GM12892 (cell line): ENCODE data around the gene DENND4C.

Experiments used
- DNase-seq: peaks from one replicate; pipeline ENCODE4 v3.0.0; 2011; ENCODE audit not compliant: insufficient read length
- FAIRE-seq: peaks from 2 replicates; lab custom pipeline; 2011; peaks lifted over from hg19 to GRCh38; lab: Jason Lieb, UNC
- POLR2A ChIP-seq: IDR thresholded peaks from 2 replicates; pipeline ENCODE4 v1.6.1; 2011; ENCODE audit warnings: low read depth, low read length, control low read depth
- POLR2AphosphoS5 ChIP-seq: IDR thresholded peaks from 2 replicates; pipeline ENCODE4 v1.6.1; 2011; ENCODE audit warnings: low read depth, low read length, control low read depth
- TAF1 ChIP-seq: IDR thresholded peaks from 2 replicates; pipeline ENCODE4 v1.6.1; 2011; ENCODE audit warnings: low read depth, mild to moderate bottlenecking, control low read depth, low read length, borderline replicate concordance

DENND4C gene

DNA sequence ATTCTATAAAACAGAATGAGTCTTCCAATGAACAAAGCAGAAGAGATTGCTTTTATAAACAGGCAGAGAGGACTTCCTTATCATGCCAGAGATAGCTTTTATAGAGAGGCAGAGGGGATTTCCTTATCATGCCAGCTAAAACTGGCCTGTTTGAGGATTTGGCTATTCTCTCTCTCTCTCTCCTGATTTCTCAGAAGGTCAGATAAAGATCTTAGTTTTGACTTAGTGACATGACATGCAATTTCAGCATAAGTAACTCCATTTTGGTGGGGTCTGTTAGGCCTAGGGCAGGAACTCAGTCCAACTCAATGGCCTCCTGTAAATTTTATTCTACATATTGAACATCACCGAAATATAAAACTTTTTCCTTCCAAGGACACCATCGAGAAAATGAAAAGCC, 31.5 kb upstream of the DENND4C start:
- TF ChIP-seq TAF1 (no peak), POLR2AphosphoS5 (no peak), POLR2A (no peak)
- FAIRE-seq (no peak), DNase-seq (no peak)

DNA sequence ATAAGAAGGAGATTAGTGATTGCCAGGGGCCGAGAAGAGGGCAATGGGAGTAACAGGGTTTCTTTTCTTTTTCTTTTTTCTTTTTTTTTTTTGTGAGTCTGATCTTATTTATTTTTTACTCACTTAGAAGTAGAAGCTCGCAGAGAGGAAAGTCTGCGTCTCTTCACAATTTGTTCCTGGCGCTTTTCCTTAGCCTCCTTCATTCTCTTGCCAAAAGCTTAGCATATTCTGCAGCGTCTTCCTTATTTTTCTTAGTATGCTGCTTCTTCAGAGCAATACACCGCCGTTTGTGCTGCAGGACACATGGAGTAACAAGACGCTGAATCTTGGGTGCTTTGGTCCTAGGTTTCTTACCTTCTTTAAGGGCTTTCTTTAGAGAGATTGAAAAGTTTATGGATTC, 30.3 kb upstream of the DENND4C start:
- FAIRE-seq (no peak), DNase-seq (no peak)
- TF ChIP-seq POLR2AphosphoS5 (no peak), POLR2A (no peak), TAF1 (no peak)

DNA sequence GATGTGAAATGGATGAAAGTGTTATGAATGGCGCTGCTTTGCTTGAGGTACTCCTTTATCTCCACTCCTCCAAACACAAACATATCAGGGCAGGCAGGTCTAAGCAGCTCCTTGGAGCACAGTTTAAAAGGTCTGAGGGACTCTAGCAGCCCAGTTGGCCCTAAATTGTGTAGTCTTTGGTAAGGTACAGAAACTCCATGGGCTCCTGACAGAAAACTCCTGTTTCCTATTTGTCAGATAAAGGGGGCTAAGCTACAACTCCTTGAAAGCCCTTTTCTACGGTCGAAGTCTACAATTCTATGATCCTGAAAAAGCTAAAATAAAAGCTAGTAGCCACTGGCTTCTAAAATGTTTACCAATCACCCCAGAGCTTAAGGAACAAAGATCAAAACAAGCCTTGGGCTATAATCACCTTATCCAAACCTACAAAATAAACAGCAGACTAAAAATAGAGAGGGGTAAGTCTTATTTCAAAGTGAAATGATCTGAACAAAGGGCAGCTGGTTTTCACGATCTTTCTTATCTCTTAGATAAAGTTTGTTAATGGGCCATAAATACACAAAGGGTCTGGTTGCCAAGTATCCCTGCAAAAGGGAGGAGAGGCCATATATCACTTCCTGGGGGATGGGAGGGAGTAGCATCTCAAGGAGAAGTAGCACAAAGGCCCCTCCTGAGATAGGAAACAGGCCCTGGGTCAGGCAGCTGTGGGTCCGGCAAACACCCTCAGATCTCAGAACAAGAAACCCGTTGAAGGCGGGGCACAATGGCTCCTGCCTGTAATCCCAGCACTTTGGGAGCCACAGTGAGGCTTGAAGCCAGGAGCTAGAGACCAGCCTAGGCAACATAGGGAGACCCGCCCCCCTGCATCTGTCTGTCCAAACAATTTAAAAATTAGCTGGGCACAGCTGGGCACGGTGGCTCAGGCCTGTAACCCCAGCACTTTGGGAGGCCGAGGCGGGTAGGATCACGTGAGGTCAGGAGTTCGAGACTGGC, 28.3 kb upstream of the DENND4C start:
- no peak for TF ChIP-seq TAF1
- no peak for TF ChIP-seq POLR2A
- TF ChIP-seq POLR2AphosphoS5, result no peak
- FAIRE-seq (no peak), DNase-seq (no peak)

DNA sequence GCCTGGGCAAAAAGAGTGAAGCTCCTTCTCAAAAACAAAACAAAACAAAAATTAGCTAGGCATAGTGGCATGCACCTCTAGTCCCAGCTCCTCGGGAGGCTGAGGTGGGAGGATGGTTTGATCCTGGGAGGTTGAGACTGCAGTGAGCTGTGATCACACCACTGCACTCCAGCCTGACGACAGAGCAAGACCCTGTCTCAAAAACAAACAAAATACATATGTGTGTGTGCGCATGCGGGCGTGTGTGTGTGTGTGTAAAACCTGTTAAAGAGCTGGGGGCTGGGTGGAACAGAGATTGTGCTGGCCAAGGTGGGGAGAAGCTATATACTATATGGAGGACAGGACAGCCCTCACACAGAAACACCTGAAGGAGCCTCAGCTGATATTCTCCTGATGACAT, 27.4 kb upstream of the DENND4C start:
- FAIRE-seq (no peak), DNase-seq (no peak)

DNA sequence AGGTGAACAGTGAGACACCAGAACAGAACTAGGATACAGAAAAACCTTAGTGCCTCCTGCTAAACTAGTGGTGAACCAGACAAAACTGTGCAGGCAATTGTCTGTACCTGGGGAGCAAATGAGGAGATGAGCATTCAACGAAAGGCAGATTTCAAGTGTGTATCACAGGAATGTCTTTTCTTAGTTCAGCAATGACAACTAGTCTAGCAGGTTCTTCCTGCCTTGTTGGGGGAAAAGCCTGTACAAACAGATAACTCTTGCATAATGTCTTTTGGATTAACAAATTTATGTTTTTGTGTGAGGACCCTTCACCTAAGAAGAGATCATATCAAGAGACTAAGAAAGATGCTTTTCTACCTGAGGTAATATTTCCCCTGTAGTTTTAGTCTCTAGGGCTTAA, 21.8 kb upstream of the DENND4C start:
- DNase-seq (no peak), FAIRE-seq (no peak)
- TF ChIP-seq TAF1 (no peak), POLR2AphosphoS5 (no peak), POLR2A (no peak)

More for the DNA sequence above, 27.4 kb upstream of the DENND4C start:
- TF ChIP-seq POLR2A (no peak), POLR2AphosphoS5 (no peak), TAF1 (no peak)

DNA sequence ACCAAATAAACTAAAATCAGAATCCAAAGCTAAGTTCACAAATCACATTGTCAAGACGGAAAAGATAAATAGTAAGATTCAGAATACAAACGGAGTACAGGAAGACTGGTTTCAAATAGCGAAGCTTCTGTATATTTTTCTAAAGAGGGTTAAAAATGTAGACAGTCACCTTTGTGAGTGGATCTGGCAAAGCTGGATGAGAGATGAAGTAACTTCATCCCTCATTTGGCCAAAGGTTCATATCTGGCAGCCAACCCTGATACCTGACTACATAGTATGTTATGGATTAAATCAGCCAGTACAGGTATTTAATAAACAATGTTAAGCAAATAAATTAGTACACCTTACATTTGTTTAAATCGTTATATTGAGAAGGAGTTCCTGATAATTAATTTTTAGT, 21.3 kb upstream of the DENND4C start:
- DNase-seq (no peak), FAIRE-seq (no peak)

DNA sequence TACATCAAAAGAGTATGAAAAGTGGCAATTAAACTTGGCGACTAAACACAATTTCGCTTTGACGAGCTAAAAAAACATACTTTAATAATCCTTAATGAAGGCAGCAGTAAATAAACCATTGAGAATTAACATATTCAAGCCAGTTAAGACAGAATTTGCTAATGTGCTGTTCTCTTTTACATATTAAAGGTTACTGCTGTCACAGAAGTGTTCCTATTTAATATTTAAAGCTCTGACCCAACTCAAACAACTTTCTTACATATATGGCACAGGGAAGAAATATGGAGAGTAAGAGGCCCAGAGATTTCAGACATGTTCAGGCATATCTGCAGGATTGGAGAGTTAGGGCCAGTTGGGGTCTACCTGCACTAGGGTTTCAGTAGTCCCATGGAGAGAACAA, 16.7 kb upstream of the DENND4C start:
- DNase-seq (no peak), FAIRE-seq (no peak)
- no peak for TF ChIP-seq POLR2AphosphoS5
- no peak for TF ChIP-seq POLR2A
- no peak for TF ChIP-seq TAF1

More for the DNA sequence above, 21.3 kb upstream of the DENND4C start:
- TF ChIP-seq POLR2AphosphoS5 (no peak), TAF1 (no peak), POLR2A (no peak)

DNA sequence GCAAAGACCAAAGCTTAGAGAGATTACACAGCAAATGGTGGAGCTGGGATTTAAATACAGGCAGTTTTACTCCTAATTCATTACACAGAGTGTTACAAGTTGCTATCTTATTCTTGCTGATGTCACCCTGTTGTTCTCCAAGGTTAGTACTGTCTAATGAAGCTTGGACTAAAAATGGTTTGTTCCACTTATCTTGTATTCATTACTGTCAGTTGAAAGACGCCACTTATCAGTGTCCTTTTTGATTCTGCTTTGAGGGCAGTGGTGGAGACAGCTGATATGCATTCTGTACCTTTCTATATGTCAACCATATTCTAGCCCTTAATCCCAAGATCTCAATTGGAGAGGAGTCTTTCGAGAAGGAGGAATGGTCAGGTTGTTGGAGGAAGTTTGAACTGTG, 14.0 kb upstream of the DENND4C start:
- no peak for TF ChIP-seq TAF1
- no peak for TF ChIP-seq POLR2AphosphoS5
- no peak for TF ChIP-seq POLR2A
- DNase-seq (no peak), FAIRE-seq (no peak)

DNA sequence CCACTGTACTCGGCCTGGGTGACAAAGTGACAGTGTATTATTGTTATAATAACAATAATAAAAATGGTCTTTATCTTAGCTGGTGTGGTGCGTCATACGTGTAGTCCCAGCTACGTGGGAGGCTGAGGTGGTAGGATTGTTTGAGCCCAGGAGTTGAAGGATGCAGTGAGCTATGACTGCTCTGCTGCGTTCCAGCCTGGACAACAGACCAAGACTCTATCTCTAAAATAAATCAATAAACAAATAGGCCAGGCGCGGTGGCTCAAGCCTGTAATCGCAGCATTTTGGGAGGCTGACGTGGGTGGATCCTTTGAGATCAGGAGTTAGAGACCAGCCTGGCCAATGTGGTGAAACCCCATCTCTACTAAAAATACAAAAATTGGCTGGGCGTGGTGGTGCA, 9.2 kb upstream of the DENND4C start:
- TF ChIP-seq POLR2AphosphoS5 (no peak), TAF1 (no peak), POLR2A (no peak)
- FAIRE-seq (no peak), DNase-seq (no peak)

DNA sequence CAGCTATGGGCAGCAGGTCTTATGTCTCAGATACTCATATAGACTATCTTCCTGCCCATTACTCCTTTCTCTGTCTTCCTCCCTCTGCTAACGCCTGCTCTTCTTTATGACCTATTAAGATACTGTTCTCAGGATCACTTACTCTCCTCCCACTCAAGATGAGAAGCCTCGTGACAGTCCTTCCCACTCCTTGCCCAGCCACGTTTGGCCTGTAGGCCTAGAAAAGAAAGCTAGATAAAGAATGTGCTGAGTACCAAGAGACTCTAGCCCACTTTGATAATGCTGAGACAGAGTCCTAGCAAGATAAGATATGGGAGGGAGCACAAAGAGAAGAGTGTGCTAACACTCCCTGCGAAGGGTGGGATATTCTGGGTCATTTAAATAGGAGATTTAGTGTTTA, 6.8 kb upstream of the DENND4C start:
- no peak for TF ChIP-seq TAF1
- FAIRE-seq (no peak), DNase-seq (no peak)

DNA sequence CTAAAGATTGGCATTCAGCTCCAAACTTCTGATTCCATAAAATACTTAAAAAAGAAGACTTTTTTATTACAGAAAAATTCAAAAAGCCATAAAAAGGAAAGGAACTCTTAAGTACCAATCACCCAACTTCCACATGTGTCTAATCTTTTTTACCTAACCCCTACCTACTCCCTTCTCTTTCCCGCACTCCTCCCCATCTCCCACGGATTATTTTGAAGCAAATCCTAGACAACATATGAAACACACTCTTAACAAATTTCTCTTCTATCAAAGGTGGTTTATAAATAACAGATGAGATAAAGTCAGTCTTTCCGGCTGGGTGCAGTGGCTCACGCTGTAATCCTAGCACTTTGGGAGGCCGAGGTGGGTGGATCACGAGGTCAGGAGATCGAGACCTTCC, 5.9 kb upstream of the DENND4C start:
- FAIRE-seq (no peak), DNase-seq (no peak)
- TF ChIP-seq TAF1 (no peak), POLR2A (no peak), POLR2AphosphoS5 (no peak)
